Activated B cell treated with CpG ODN at 0.5 μM for 24 hours (primary cell): ENCODE measurements around the gene ETS1. TPM values are rescaled to one million over a fixed set of nuclear protein-coding genes. Genes with fewer than 3 reads are reported as not detected.
A peak's percentile ranks its signal among the peaks of the same experiment; 100 is the strongest.

Experiments used
- ATAC-seq: fragments of 200-7000 bp; cut with Tn5 transposase; one replicate; pipeline ENCODE4 v1.10.0; 2021; ENCODE audit warnings: low read depth, mild to moderate bottlenecking, moderate library complexity
- CTCF ChIA-PET: fragments of 350-600 bp; sonication (Branson Sonifier 250); formaldehyde crosslinking; loops from one replicate; lab custom pipeline; 2021; ENCODE audit warnings: antibody characterized with exemption; lab: Charles Lee
- POLR2A ChIA-PET: fragments of 350-600 bp; sonication (Branson Sonifier 250); formaldehyde crosslinking; loops from one replicate; lab custom pipeline; 2021; ENCODE audit warnings: antibody characterized with exemption; lab: Charles Lee
- DNase-seq: peaks from one replicate; pipeline ENCODE4 v3.0.0; 2022
- H3K27ac Mint-ChIP-seq: one replicate; pipeline ENCODE4 v1.8.0; 2020; ENCODE audit warnings: mixed read lengths
- H3K27me3 Mint-ChIP-seq: one replicate; pipeline ENCODE4 v1.8.0; 2021; ENCODE audit warnings: mixed read lengths
- H3K36me3 Mint-ChIP-seq: one replicate; pipeline ENCODE4 v1.8.0; 2021; ENCODE audit warnings: low read depth, mixed read lengths
- H3K4me1 Mint-ChIP-seq: one replicate; pipeline ENCODE4 v1.8.0; 2021; ENCODE audit warnings: mixed read lengths
- H3K4me3 Mint-ChIP-seq: one replicate; pipeline ENCODE4 v1.8.0; 2020; ENCODE audit warnings: mild to moderate bottlenecking, mixed read lengths
- H3K9me3 Mint-ChIP-seq: one replicate; pipeline ENCODE4 v1.8.0; 2020; ENCODE audit warnings: mixed read lengths
- CTCF ChIP-seq: fragments of 200-600 bp; IDR thresholded peaks from one replicate; pipeline ENCODE4 v1.8.0; 2022; ENCODE audit warnings: antibody characterized with exemption, mild to moderate bottlenecking
- intact Hi-C: fragments of 100-400 bp; cut with micrococcal nuclease; formaldehyde crosslinking; loops from one replicate; pipeline ENCODE4 v1.15.1; 2024
- total RNA-seq: library from RNA; stranded (reverse); gene quantifications from 2 replicates; pipeline ENCODE4 v1.2.3, GENCODE V29; 2022

ETS1 gene
- total RNA-seq, 1 donor from 2014 or later = 301 TPM

GRCh38 chr11:128467041-128467440 is 120.3 kb downstream of the ETS1 start:
- peaks cover 89% of the 10 kb centered on the region for H3K36me3 Mint-ChIP-seq
- ATAC-seq (no peak), DNase-seq (no peak)
- H3K4me1 Mint-ChIP-seq = peaks cover 99% of the 10 kb centered on the region
- intact Hi-C loops = no loop called here
- H3K27me3 Mint-ChIP-seq = no peaks in the 10 kb centered on the region
- peak overlapping the region; percentile 89 for H3K27ac Mint-ChIP-seq
- no peaks in the 10 kb centered on the region for H3K9me3 Mint-ChIP-seq
- POLR2A ChIA-PET = interaction anchor here (0.5 to 10.5 kb wide), 6 partner anchors 10 to 182 kb away, joined by 3 to 221 read pairs (median 8); no protein-coding TSS in a partner anchor
- no peak for TF ChIP-seq CTCF
- CTCF ChIA-PET = interaction anchor here (2.1 to 2.4 kb wide), 2 partner anchors 162 to 165 kb away, joined by 8 read pairs; no protein-coding TSS in a partner anchor
- H3K4me3 Mint-ChIP-seq = peak overlapping the region; percentile 33

GRCh38 chr11:128465946-128466705 is 121.2 kb downstream of the ETS1 start:
- DNase-seq (no peak), ATAC-seq (no peak)
- Mint-ChIP-seq H3K27ac (peak overlapping the region; percentile 89), H3K36me3 (peaks cover 91% of the 10 kb centered on the region), H3K4me3 (no peak overlapping the region), H3K9me3 (no peaks in the 10 kb centered on the region), H3K4me1 (peaks cover 94% of the 10 kb centered on the region), H3K27me3 (no peaks in the 10 kb centered on the region)
- intact Hi-C loops = no loop called here
- ChIA-PET POLR2A (interaction anchor here (1.3 kb wide), 1 partner anchor 165 kb away, joined by 4 read pairs; no protein-coding TSS in a partner anchor), CTCF (interaction anchor here (1.3 kb wide), 1 partner anchor 176 kb away, joined by 5 read pairs; no protein-coding TSS in a partner anchor)
- no peak for TF ChIP-seq CTCF

GRCh38 chr11:128465531-128465930 is 121.8 kb downstream of the ETS1 start:
- no peaks in the 10 kb centered on the region for H3K9me3 Mint-ChIP-seq
- no peak for TF ChIP-seq CTCF
- H3K36me3 Mint-ChIP-seq = peaks cover 94% of the 10 kb centered on the region
- ATAC-seq = no peak
- H3K27me3 Mint-ChIP-seq = no peaks in the 10 kb centered on the region
- H3K4me3 Mint-ChIP-seq = no peak overlapping the region
- ChIA-PET POLR2A (interaction anchor here (0.8 to 1.3 kb wide), 5 partner anchors 16 to 165 kb away, joined by 3 to 6 read pairs (median 4); no protein-coding TSS in a partner anchor), CTCF (interaction anchor here (0.7 to 1.3 kb wide), 2 partner anchors 142 to 175 kb away, joined by 3 to 5 read pairs; no protein-coding TSS in a partner anchor)
- DNase-seq = no peak
- intact Hi-C loops = no loop called here
- peak overlapping the region; percentile 89 for H3K27ac Mint-ChIP-seq
- peaks cover 90% of the 10 kb centered on the region for H3K4me1 Mint-ChIP-seq

- Mint-ChIP-seq H3K4me3 (peak overlapping the region; percentile 11), H3K9me3 (no peaks in the 10 kb centered on the region), H3K36me3 (peaks cover 98% of the 10 kb centered on the region), H3K4me1 (peaks cover 86% of the 10 kb centered on the region), H3K27ac (peak overlapping the region; percentile 89), H3K27me3 (no peaks in the 10 kb centered on the region)
- CTCF ChIA-PET = interaction anchor here (0.6 to 1.3 kb wide), 3 partner anchors 8 to 175 kb away, joined by 3 to 5 read pairs (median 3); no protein-coding TSS in a partner anchor
- ATAC-seq = no peak
- POLR2A ChIA-PET = interaction anchor here (0.8 to 1.3 kb wide), 5 partner anchors 16 to 166 kb away, joined by 3 to 6 read pairs (median 4); no protein-coding TSS in a partner anchor
- intact Hi-C loops = no loop called here
- DNase-seq = no peak
- TF ChIP-seq CTCF = no peak
Measured at GRCh38 chr11:128464878-128465450, 122.4 kb downstream of the ETS1 start.

GRCh38 chr11:128463979-128464378 is 123.4 kb downstream of the ETS1 start:
- Mint-ChIP-seq H3K36me3 (peaks cover 98% of the 10 kb centered on the region), H3K27ac (peak overlapping the region; percentile 89), H3K9me3 (no peaks in the 10 kb centered on the region), H3K4me3 (no peak overlapping the region), H3K27me3 (no peaks in the 10 kb centered on the region), H3K4me1 (peaks cover 76% of the 10 kb centered on the region)
- ATAC-seq = no peak
- ChIA-PET CTCF (no interaction called here), POLR2A (no interaction called here)
- no peak for TF ChIP-seq CTCF
- DNase-seq = no peak
- intact Hi-C loops = no loop called here
